Kidney (tissue), 14 donors: Measurements from ENCODE around the gene PPAN. TPM values are rescaled to one million over a fixed set of nuclear protein-coding genes. Genes with fewer than 3 reads are reported as not detected.
A peak's percentile ranks its signal among the peaks of the same experiment; 100 is the strongest.

ENCODE experiments used
- DNase-seq, 5 donors: peaks; one replicate each; pipeline ENCODE4 v3.0.0-alpha.2; 2013 to 2020
- FAIRE-seq: peaks from 2 replicates; lab custom pipeline; 2012; peaks lifted over from hg19 to GRCh38; lab: Jason Lieb, UNC
- H3K27ac ChIP-seq, 2 donors: one replicate each; pipeline ENCODE4 v1.7.0; 2013; ENCODE audit warnings: low read depth in 2 of 2, low read length in 2 of 2, inconsistent platforms in 1 of 2
- H3K27me3 ChIP-seq: one replicate; pipeline ENCODE4 v1.7.1; 2013; ENCODE audit warnings: low read length, inconsistent platforms; ENCODE audit not compliant: control insufficient read depth, insufficient read depth
- H3K36me3 ChIP-seq, 3 donors: one replicate each; pipeline versions ENCODE4 v1.7.0 to v1.7.1; 2013; ENCODE audit warnings: low read length in 3 of 3, control low read depth in 1 of 3, inconsistent platforms in 1 of 3; ENCODE audit not compliant: insufficient read depth in 3 of 3, control insufficient read depth in 2 of 3
- H3K4me1 ChIP-seq, 3 donors: one replicate each; pipeline versions ENCODE4 v1.7.0 to v1.7.1; 2013; ENCODE audit warnings: low read length in 3 of 3, inconsistent platforms in 1 of 3, low read depth in 1 of 3; ENCODE audit not compliant: control insufficient read depth in 2 of 3, insufficient read depth in 2 of 3
- H3K4me3 ChIP-seq, 3 donors: one replicate each; pipeline versions ENCODE4 v1.7.0 to v1.8.1; 2013; ENCODE audit warnings: low read length in 3 of 3, control low read depth in 1 of 3, inconsistent platforms in 1 of 3
- H3K9ac ChIP-seq, 3 donors: one replicate each; pipeline versions ENCODE4 v1.7.0 to v1.7.1; 2013; ENCODE audit warnings: low read length in 3 of 3, control low read depth in 1 of 3, inconsistent platforms in 1 of 3
- H3K9me3 ChIP-seq, 3 donors: one replicate each; pipeline versions ENCODE4 v1.7.0 to v1.7.1; 2013; ENCODE audit warnings: low read length in 3 of 3, control low read depth in 1 of 3, inconsistent platforms in 1 of 3; ENCODE audit not compliant: control insufficient read depth in 2 of 3, insufficient read depth in 1 of 3
- intact Hi-C: fragments of 100-400 bp; cut with DNase I; formaldehyde crosslinking; loops from one replicate; pipeline ENCODE4 v1.11.1; 2022
- polyA plus RNA-seq: library from polyadenylated mRNA; stranded (reverse); fragments of 350-450 nt; fragmentation: Illumina TruSeq; extraction: RNeasy Lipid Tissue Mini Kit (QIAGEN cat#74804); gene quantifications from one replicate; pipeline ENCODE4 v1.2.3, GENCODE V29; 2014; ENCODE audit warnings: low read depth, low replicate concordance; ENCODE audit not compliant: insufficient read depth
- total RNA-seq: library from RNA; stranded (reverse); fragmentation: NEBNext Ultra II Directional; extraction: Animal tissue kit (Norgen Biotek cat#: 25700); gene quantifications from one replicate; pipeline ENCODE4 v1.2.1, GENCODE V29; 2021
- TF ChIP-seq, protein P1 (sequence below): IDR thresholded peaks from 3 replicates; pipeline ENCODE4 v1.5.1; 2012; ENCODE audit warnings: mild to moderate bottlenecking, moderate library complexity, borderline replicate concordance; ENCODE audit not compliant: insufficient read depth; ENCODE audit errors: extremely low read depth
- donor health status: control.
- donor health status: control.
- donor health status: control.
- donor health status: control.
- donor health status: control.
- donor health status: DM: yes; HTN: yes; CAD: no.
- donor health status: Normal renal cell carcinoma (clear cell type).

Gene PPAN
- total and polyA plus RNA-seq, 2 donors from 2014 or later, result 25.2 to 43.2 TPM

- Histone ChIP-seq H3K4me1 (peaks cover 0 to 6% (median 5%) of the 10 kb centered on the region in 3 donors), H3K9me3 (no peaks in the 10 kb centered on the region), H3K36me3 (no peaks in the 10 kb centered on the region), H3K4me3 (peak overlapping the region; percentile 36 to 63 (median 50)), H3K27me3 (no peaks in the 10 kb centered on the region), H3K27ac (peak overlapping the region in 1 of 2 donors; percentile 65), H3K9ac (peak overlapping the region in 2 of 3 donors; percentile 10 to 26)
- FAIRE-seq (no peak), DNase-seq (peak; percentile 91 to 97 (median 94))
- intact Hi-C loops, result no loop called here
- TF ChIP-seq, protein P1, sequence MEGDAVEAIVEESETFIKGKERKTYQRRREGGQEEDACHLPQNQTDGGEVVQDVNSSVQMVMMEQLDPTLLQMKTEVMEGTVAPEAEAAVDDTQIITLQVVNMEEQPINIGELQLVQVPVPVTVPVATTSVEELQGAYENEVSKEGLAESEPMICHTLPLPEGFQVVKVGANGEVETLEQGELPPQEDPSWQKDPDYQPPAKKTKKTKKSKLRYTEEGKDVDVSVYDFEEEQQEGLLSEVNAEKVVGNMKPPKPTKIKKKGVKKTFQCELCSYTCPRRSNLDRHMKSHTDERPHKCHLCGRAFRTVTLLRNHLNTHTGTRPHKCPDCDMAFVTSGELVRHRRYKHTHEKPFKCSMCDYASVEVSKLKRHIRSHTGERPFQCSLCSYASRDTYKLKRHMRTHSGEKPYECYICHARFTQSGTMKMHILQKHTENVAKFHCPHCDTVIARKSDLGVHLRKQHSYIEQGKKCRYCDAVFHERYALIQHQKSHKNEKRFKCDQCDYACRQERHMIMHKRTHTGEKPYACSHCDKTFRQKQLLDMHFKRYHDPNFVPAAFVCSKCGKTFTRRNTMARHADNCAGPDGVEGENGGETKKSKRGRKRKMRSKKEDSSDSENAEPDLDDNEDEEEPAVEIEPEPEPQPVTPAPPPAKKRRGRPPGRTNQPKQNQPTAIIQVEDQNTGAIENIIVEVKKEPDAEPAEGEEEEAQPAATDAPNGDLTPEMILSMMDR, result no peak
Observed at GRCh38 chr19:10095948-10096614, 10.1 kb upstream of the PPAN start.

DNA sequence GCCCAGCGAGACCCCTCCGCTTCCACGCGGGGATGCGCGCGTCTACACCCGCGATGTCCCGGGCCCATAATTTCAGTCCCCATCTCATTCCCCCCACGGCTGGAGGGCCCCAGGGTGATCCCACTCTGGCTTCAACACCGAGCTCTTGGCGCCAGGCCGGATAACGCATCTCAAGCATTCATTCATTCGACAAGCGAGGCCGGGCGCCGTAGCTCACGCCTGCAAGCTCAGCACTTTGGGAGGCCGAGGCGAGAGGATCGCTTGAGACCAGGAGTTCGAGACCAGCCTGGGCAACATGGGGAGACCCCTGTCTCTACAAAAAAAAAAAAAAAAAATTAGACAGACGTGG, 9.6 kb upstream of the PPAN start:
- DNase-seq (peak in 2 of 5 donors; percentile 42 to 87), FAIRE-seq (no peak)
- peak overlapping the region; percentile 36 to 63 (median 50) for H3K4me3 ChIP-seq
- no peaks in the 10 kb centered on the region for H3K27me3 ChIP-seq
- H3K4me1 ChIP-seq, result peaks cover 0 to 6% (median 5%) of the 10 kb centered on the region in 3 donors
- no peaks in the 10 kb centered on the region for H3K36me3 ChIP-seq
- H3K9ac ChIP-seq, result peak overlapping the region in 1 of 3 donors; percentile 26
- TF ChIP-seq, protein P1, result no peak
- H3K27ac ChIP-seq, result peak overlapping the region in 1 of 2 donors; percentile 53
- H3K9me3 ChIP-seq, result no peaks in the 10 kb centered on the region
- intact Hi-C loops, result no loop called here

- DNase-seq (peak in 1 of 5 donors; percentile 10), FAIRE-seq (no peak)
- no peaks in the 10 kb centered on the region for H3K36me3 ChIP-seq
- H3K27me3 ChIP-seq, result no peaks in the 10 kb centered on the region
- H3K9me3 ChIP-seq, result no peaks in the 10 kb centered on the region
- H3K27ac ChIP-seq, result no peak overlapping the region
- TF ChIP-seq, protein P1, result no peak
- H3K9ac ChIP-seq, result no peak overlapping the region
- intact Hi-C loops, result no loop called here
- H3K4me3 ChIP-seq, result no peak overlapping the region
- peaks cover 0 to 6% (median 5%) of the 10 kb centered on the region in 3 donors for H3K4me1 ChIP-seq
Observed at GRCh38 chr19:10100163-10100785, 5.9 kb upstream of the PPAN start.
